SK-N-SH (cell line): ENCODE results near the gene PSMB8. TPM values are rescaled to one million over a fixed set of nuclear protein-coding genes. Genes with fewer than 3 reads are reported as not detected.

Source experiments
- CTCF ChIA-PET: fragments of 300-600, 350-600 bp; formaldehyde crosslinking; extraction: SDS; loops from one replicate; lab custom pipeline; 2021; lab: Yijun Ruan, JAX
- POLR2A ChIA-PET: fragments of 350-600 bp; sonication (Branson Sonifier 250); formaldehyde crosslinking; extraction: SDS; loops from one replicate; lab custom pipeline; 2020; ENCODE audit warnings: antibody characterized with exemption, inconsistent platforms; lab: Yijun Ruan, JAX
- DNase-seq: peaks from one replicate; pipeline ENCODE4 v3.0.0; 2012
- H2AFZ ChIP-seq: fragments of 200-600 bp; sonication (generic); 2 replicates; pipeline ENCODE4 v1.8.1; 2016; ENCODE audit warnings: antibody characterized with exemption, mild to moderate bottlenecking, low read depth
- H3F3A ChIP-seq: fragments of 200-600 bp; sonication (generic); replicated peaks from 2 replicates; pipeline ENCODE3; 2016; ENCODE audit warnings: antibody characterized with exemption, mild to moderate bottlenecking; ENCODE audit not compliant: insufficient read depth
- H3K27ac ChIP-seq, 2 experiments: fragments of 200-500 bp in 1 of 2; fragments of 200-600 bp in 1 of 2; sonication (Bioruptor generic) in 1 of 2; sonication (generic), shearing (Covaris generic) in 1 of 2; 2 replicates each; pipeline versions ENCODE4 v1.5.1 to v1.6.1; 2014 to 2016; ENCODE audit warnings: low read depth in 2 of 2, inconsistent platforms in 1 of 2, low read length in 1 of 2, mild to moderate bottlenecking in 1 of 2, mixed read lengths in 1 of 2
- H3K27me3 ChIP-seq: fragments of 200-600 bp; sonication (generic), shearing (Covaris generic); 2 replicates; pipeline ENCODE4 v1.6.1; 2016; ENCODE audit warnings: mixed run types; ENCODE audit not compliant: insufficient read depth
- H3K36me3 ChIP-seq, 2 experiments: fragments of 200-500 bp in 1 of 2; fragments of 200-600 bp in 1 of 2; sonication (Bioruptor generic) in 1 of 2; sonication (generic) in 1 of 2; replicated peaks in 1 of 2; 2 replicates each; pipeline versions ENCODE3 to v1.5.1; 2014 to 2016; ENCODE audit warnings: low read length in 1 of 2, mild to moderate bottlenecking in 1 of 2; ENCODE audit not compliant: insufficient read depth in 2 of 2, control insufficient read depth in 1 of 2
- H3K4me1 ChIP-seq, 2 experiments: fragments of 200-500 bp in 1 of 2; fragments of 200-600 bp in 1 of 2; sonication (Bioruptor generic) in 1 of 2; sonication (generic), shearing (Covaris generic) in 1 of 2; 2 replicates each; pipeline versions ENCODE4 v1.5.1 to v1.6.1; 2014 to 2016; ENCODE audit warnings: low read depth in 1 of 2, low read length in 1 of 2, mixed run types in 1 of 2; ENCODE audit not compliant: insufficient read depth in 2 of 2, control insufficient read depth in 1 of 2
- H3K4me2 ChIP-seq: fragments of 200-600 bp; sonication (generic), shearing (Covaris generic); 2 replicates; pipeline ENCODE4 v1.6.1; 2017; ENCODE audit warnings: mixed run types
- H3K4me3 ChIP-seq, 2 experiments: fragments of 200-500 bp in 1 of 2; fragments of 200-600 bp in 1 of 2; sonication (Bioruptor generic) in 1 of 2; sonication (generic), shearing (Covaris generic) in 1 of 2; 2 replicates each; pipeline versions ENCODE4 v1.5.1 to v1.8.1; 2014 to 2016; ENCODE audit warnings: low read depth in 2 of 2, inconsistent platforms in 1 of 2, low read length in 1 of 2, mild to moderate bottlenecking in 1 of 2, mixed read lengths in 1 of 2, moderate library complexity in 1 of 2
- H3K79me2 ChIP-seq: fragments of 200-600 bp; sonication (generic); 2 replicates; pipeline ENCODE4 v1.8.1; 2017; ENCODE audit warnings: mild to moderate bottlenecking; ENCODE audit not compliant: insufficient read depth
- H3K9ac ChIP-seq: fragments of 200-600 bp; sonication (generic); 2 replicates; pipeline ENCODE4 v1.6.1; 2017; ENCODE audit warnings: mixed run types
- H3K9me2 ChIP-seq: fragments of 200-600 bp; sonication (generic); 2 replicates; pipeline ENCODE4 v1.6.1; 2017; ENCODE audit warnings: mixed run types
- H3K9me3 ChIP-seq: fragments of 200-600 bp; sonication (generic); 2 replicates; pipeline ENCODE4 v1.6.1; 2017; ENCODE audit warnings: mixed run types, mild to moderate bottlenecking, moderate library complexity
- H4K20me1 ChIP-seq: fragments of 200-600 bp; sonication (generic); 2 replicates; pipeline ENCODE4 v1.6.1; 2017; ENCODE audit warnings: mild to moderate bottlenecking, mixed run types; ENCODE audit not compliant: insufficient read depth
- CHD2 ChIP-seq: fragments of 150-350 bp; IDR thresholded peaks from 2 replicates; pipeline ENCODE4 v1.6.1; 2018; ENCODE audit warnings: low read length; ENCODE audit not compliant: partially characterized antibody
- MXI1 ChIP-seq: IDR thresholded peaks from 2 replicates; pipeline ENCODE4 v1.6.1; 2012; ENCODE audit warnings: mild to moderate bottlenecking, low read depth, low read length, improper control_type of control experiment
- NFIC ChIP-seq: IDR thresholded peaks from 2 replicates; pipeline ENCODE4 v1.4.0; 2012; ENCODE audit warnings: borderline replicate concordance
- PBX3 ChIP-seq: IDR thresholded peaks from 2 replicates; pipeline ENCODE4; 2012
- SIN3A ChIP-seq: IDR thresholded peaks from 2 replicates; pipeline ENCODE4 v1.6.1; 2012; ENCODE audit warnings: low read depth, mild to moderate bottlenecking, low read length, moderate library complexity, borderline replicate concordance
- TAF1 ChIP-seq: IDR thresholded peaks from 2 replicates; pipeline ENCODE4 v1.6.1; 2012; ENCODE audit warnings: low read depth, mild to moderate bottlenecking, low read length, moderate library complexity, borderline replicate concordance
- TCF12 ChIP-seq: IDR thresholded peaks from 2 replicates; pipeline ENCODE4 v1.4.0; 2012
- ZBTB33 ChIP-seq: IDR thresholded peaks from 2 replicates; pipeline ENCODE4 v1.4.0; 2012; ENCODE audit warnings: low read depth, borderline replicate concordance
- WGBS: methylation state at CpG from one replicate; pipeline ENCODE4 v1.1.6; 2017; ENCODE audit warnings: low lambda C conversion rate; 5-methylcytosine and 5-hydroxymethylcytosine counted together
- polyA plus RNA-seq, 3 experiments: library from polyadenylated mRNA; depleted of rRNA; stranded (reverse); fragments of >200 nt; gene quantifications; 2 replicates each; pipeline ENCODE4 v1.2.3, GENCODE V29; 2012
- TF ChIP-seq, protein P1 (sequence below): fragments of 200-600 bp; sonication (generic); IDR thresholded peaks from 2 replicates; pipeline ENCODE4 v1.6.1; 2017; ENCODE audit warnings: antibody characterized with exemption, mild to moderate bottlenecking, moderate library complexity
- TF ChIP-seq, protein P2 (sequence below): fragments of 150-350 bp; IDR thresholded peaks from 2 replicates; pipeline ENCODE4 v1.6.1; 2016; ENCODE audit warnings: mild to moderate bottlenecking, low read depth, low read length
- TF ChIP-seq, protein P3 (sequence below): IDR thresholded peaks from 2 replicates; pipeline ENCODE4 v1.6.1; 2012; ENCODE audit warnings: mild to moderate bottlenecking, low read depth, low read length, moderate library complexity

PSMB8 gene
- polyA plus RNA-seq, 1 of the 3 experiments (the other 2 are of a cell fraction), result 52.8 TPM

DNA sequence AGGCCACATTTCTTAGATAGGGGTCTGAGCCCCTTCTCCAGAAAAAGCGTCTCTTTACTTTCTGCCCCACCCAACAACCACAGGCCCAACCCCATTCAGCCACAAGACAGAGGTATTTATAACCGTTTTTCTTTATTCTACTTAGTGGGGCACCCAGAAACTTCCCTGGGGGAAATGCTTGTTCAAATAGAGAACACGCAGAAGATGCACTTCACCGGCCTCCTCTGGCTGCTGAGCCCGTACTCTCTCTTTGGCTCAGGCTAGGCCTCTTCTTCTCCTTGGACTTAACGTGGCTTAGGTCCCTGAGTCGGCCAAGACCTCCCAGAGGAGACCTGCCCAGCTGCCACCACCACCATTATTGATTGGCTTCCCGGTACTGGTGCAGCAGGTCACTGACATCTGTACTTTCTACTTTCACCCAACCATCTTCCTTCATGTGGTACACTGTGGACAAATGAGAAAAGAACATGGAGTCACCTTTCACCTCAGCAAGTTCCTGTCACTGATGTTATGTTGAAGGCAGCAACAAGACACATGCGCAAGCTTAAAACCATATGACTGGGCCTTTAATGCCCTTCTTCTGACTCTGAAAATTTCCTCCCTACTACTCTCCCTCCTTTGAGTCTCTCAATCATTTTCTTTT is 3.1 kb downstream of the PSMB8 start (continued):
- TF ChIP-seq CHD2 (no peak), ZBTB33 (no peak), TCF12 (no peak)
- TF ChIP-seq, protein P1, sequence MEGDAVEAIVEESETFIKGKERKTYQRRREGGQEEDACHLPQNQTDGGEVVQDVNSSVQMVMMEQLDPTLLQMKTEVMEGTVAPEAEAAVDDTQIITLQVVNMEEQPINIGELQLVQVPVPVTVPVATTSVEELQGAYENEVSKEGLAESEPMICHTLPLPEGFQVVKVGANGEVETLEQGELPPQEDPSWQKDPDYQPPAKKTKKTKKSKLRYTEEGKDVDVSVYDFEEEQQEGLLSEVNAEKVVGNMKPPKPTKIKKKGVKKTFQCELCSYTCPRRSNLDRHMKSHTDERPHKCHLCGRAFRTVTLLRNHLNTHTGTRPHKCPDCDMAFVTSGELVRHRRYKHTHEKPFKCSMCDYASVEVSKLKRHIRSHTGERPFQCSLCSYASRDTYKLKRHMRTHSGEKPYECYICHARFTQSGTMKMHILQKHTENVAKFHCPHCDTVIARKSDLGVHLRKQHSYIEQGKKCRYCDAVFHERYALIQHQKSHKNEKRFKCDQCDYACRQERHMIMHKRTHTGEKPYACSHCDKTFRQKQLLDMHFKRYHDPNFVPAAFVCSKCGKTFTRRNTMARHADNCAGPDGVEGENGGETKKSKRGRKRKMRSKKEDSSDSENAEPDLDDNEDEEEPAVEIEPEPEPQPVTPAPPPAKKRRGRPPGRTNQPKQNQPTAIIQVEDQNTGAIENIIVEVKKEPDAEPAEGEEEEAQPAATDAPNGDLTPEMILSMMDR, result no peak

DNA sequence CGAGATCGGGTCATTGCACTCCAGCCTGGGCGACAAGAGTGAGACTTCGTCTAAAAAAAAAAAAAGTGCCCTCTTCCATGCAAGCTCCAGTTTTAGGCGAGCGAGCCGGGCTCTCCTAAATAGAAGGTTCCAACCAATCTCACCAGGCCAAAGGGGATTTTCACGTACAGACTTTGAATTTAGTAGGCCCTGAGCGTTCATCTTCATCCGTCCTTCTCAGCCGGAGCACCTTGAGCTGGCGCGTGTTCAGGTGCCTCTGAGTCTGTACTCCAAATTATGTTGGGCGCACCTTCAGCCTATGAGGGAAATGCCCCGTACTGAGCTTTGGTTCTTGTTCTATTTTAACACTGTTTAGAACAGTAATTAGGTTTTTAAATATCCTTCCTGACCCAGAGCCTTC is 4.5 kb downstream of the PSMB8 start:
- Histone ChIP-seq H3K9me3 (no peaks in the 10 kb centered on the region), H3K27ac (peak overlapping the region in 1 of 2 experiments; percentile 87; a peak in 2 of 4 replicates), H2AFZ (no peak overlapping the region)
- no peak for TF ChIP-seq NFIC
- TF ChIP-seq, protein P2, sequence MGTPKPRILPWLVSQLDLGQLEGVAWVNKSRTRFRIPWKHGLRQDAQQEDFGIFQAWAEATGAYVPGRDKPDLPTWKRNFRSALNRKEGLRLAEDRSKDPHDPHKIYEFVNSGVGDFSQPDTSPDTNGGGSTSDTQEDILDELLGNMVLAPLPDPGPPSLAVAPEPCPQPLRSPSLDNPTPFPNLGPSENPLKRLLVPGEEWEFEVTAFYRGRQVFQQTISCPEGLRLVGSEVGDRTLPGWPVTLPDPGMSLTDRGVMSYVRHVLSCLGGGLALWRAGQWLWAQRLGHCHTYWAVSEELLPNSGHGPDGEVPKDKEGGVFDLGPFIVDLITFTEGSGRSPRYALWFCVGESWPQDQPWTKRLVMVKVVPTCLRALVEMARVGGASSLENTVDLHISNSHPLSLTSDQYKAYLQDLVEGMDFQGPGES, result no peak
- TF ChIP-seq PBX3, result no peak
- no peak for TF ChIP-seq TAF1
- no peak for TF ChIP-seq MXI1
- TF ChIP-seq, protein P3, sequence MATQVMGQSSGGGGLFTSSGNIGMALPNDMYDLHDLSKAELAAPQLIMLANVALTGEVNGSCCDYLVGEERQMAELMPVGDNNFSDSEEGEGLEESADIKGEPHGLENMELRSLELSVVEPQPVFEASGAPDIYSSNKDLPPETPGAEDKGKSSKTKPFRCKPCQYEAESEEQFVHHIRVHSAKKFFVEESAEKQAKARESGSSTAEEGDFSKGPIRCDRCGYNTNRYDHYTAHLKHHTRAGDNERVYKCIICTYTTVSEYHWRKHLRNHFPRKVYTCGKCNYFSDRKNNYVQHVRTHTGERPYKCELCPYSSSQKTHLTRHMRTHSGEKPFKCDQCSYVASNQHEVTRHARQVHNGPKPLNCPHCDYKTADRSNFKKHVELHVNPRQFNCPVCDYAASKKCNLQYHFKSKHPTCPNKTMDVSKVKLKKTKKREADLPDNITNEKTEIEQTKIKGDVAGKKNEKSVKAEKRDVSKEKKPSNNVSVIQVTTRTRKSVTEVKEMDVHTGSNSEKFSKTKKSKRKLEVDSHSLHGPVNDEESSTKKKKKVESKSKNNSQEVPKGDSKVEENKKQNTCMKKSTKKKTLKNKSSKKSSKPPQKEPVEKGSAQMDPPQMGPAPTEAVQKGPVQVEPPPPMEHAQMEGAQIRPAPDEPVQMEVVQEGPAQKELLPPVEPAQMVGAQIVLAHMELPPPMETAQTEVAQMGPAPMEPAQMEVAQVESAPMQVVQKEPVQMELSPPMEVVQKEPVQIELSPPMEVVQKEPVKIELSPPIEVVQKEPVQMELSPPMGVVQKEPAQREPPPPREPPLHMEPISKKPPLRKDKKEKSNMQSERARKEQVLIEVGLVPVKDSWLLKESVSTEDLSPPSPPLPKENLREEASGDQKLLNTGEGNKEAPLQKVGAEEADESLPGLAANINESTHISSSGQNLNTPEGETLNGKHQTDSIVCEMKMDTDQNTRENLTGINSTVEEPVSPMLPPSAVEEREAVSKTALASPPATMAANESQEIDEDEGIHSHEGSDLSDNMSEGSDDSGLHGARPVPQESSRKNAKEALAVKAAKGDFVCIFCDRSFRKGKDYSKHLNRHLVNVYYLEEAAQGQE, result no peak
- TF ChIP-seq SIN3A, result no peak
- TF ChIP-seq, protein P1, result no peak
- TF ChIP-seq, all 33 proteins: peak for 0
- H3K4me1 ChIP-seq, result peaks cover 0 to 16% of the 10 kb centered on the region in 2 experiments; a peak in 1 of 4 replicates
- no peaks in the 10 kb centered on the region for H4K20me1 ChIP-seq
- no peak overlapping the region for H3K4me3 ChIP-seq
- DNase-seq, result no peak
- ChIA-PET POLR2A (interaction anchor here (1.3 kb wide), 1 partner anchor 18 kb away, joined by 4 read pairs; no protein-coding TSS in a partner anchor), CTCF (interaction anchor here (0.7 to 6.3 kb wide), 31 partner anchors 8 to 644 kb away, joined by 3 to 223 read pairs (median 5); partner anchors contain the start of genes HLA-DPA1, PSMB9 and TAP1)
- peaks cover 8% of the 10 kb centered on the region for H3F3A ChIP-seq
- no peak overlapping the region for H3K9ac ChIP-seq
- no peaks in the 10 kb centered on the region for H3K79me2 ChIP-seq
- H3K27me3 ChIP-seq, result no peaks in the 10 kb centered on the region
- no peak overlapping the region for H3K4me2 ChIP-seq
- WGBS, result 85% methylated on average over 15 of the region's 15 CpGs
- H3K9me2 ChIP-seq, result no peaks in the 10 kb centered on the region
- peaks cover 6 to 16% of the 10 kb centered on the region in 2 experiments for H3K36me3 ChIP-seq
